Ascending aorta (tissue), 2 donors: Measurements from ENCODE around the gene INTS14. TPM values are rescaled to one million over a fixed set of nuclear protein-coding genes. Genes with fewer than 3 reads are reported as not detected.
"Not testable (repeated sequence)": the region's sequence is repeated elsewhere in the genome, so short reads cannot be mapped to it uniquely, and the experiment has no call there.

ENCODE experiments used
- DNase-seq, 2 donors: peaks; one replicate each; pipeline ENCODE4 v3.0.0-alpha.2; 2019; ENCODE audit warnings: low spot score in 2 of 2
- H3K27ac ChIP-seq, 2 donors: fragments of 200-600 bp; sonication (generic); one replicate each; pipeline ENCODE4 v1.5.1; 2016 to 2017; ENCODE audit warnings: mild to moderate bottlenecking in 1 of 2
- H3K27me3 ChIP-seq: fragments of 200-600 bp; sonication (generic); one replicate; pipeline ENCODE4 v1.5.1; 2017
- H3K36me3 ChIP-seq, 2 donors: fragments of 200-600 bp; sonication (generic); one replicate each; pipeline ENCODE4 v1.5.1; 2016
- H3K4me1 ChIP-seq, 2 donors: fragments of 200-600 bp; sonication (generic); one replicate each; pipeline ENCODE4 v1.5.1; 2016 to 2017; ENCODE audit warnings: mild to moderate bottlenecking in 1 of 2
- H3K4me3 ChIP-seq, 2 donors: fragments of 200-600 bp; sonication (generic); one replicate each; pipeline ENCODE4 v1.5.1; 2016 to 2017; ENCODE audit warnings: mild to moderate bottlenecking in 1 of 2
- H3K9me3 ChIP-seq, 2 donors: fragments of 200-600 bp; sonication (generic); one replicate each; pipeline ENCODE4 v1.5.1; 2016
- intact Hi-C: fragments of 100-400 bp; cut with DNase I; formaldehyde crosslinking; loops from one replicate; pipeline ENCODE4 v1.15.1; 2023
- total RNA-seq: library from RNA; depleted of rRNA; stranded (reverse); fragments of >200 nt; gene quantifications from one replicate; pipeline ENCODE4 v1.1.0, GENCODE V29; 2016
- TF ChIP-seq, protein P1 (sequence below), 3 experiments: fragments of 200-600 bp in 2 of 3; fragments of 450-650 bp in 1 of 3; sonication (generic) in 2 of 3; IDR thresholded peaks; one replicate each; pipeline ENCODE4 v1.5.1; 2016 to 2019; ENCODE audit warnings: antibody characterized with exemption in 3 of 3, mild to moderate bottlenecking in 1 of 3, moderate library complexity in 1 of 3

Gene INTS14
- total RNA-seq, 1 donor from 2014 or later: 14.5 TPM

DNA sequence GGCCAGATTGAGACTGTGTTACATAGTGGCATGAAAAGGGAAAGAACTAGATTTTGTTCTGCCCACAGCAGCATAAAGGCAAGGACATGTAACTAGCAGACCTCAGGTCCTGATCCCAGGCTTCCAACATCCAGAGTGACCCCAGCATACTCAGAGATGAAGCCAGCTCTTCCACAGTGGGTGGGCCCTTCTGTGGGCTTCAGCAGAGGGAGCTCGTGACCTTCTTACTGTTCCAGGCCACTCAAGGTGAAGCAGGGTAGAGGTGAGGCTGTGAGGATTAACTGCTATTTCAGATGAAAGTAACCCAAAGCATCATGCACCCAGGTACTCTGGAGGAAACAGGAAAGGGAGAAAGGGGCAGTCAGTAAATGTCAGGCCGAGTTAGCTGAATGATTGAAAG is 9.9 kb upstream of the INTS14 start:
- no peak for DNase-seq
- intact Hi-C loops: no loop called here
- TF ChIP-seq, protein P1, sequence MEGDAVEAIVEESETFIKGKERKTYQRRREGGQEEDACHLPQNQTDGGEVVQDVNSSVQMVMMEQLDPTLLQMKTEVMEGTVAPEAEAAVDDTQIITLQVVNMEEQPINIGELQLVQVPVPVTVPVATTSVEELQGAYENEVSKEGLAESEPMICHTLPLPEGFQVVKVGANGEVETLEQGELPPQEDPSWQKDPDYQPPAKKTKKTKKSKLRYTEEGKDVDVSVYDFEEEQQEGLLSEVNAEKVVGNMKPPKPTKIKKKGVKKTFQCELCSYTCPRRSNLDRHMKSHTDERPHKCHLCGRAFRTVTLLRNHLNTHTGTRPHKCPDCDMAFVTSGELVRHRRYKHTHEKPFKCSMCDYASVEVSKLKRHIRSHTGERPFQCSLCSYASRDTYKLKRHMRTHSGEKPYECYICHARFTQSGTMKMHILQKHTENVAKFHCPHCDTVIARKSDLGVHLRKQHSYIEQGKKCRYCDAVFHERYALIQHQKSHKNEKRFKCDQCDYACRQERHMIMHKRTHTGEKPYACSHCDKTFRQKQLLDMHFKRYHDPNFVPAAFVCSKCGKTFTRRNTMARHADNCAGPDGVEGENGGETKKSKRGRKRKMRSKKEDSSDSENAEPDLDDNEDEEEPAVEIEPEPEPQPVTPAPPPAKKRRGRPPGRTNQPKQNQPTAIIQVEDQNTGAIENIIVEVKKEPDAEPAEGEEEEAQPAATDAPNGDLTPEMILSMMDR (IDR thresholded peaks at IDR 0.05): no peak

GRCh38 chr15:65619626-65620290 is 8.8 kb upstream of the INTS14 start:
- Histone ChIP-seq H3K36me3 (peaks cover 4 to 5% of the 10 kb centered on the region in 2 donors), H3K27ac (no peak overlapping the region), H3K9me3 (no peaks in the 10 kb centered on the region), H3K4me1 (no peaks in the 10 kb centered on the region), H3K27me3 (no peaks in the 10 kb centered on the region), H3K4me3 (no peak overlapping the region)
- TF ChIP-seq, protein P1 (IDR thresholded peaks at IDR 0.05): no peak
- intact Hi-C loops: loop anchor here (10.0 kb wide), 1 partner anchor 875 kb away; the partner anchor contains the start of gene SNAPC5
- no peak for DNase-seq

More for the DNA sequence above, 9.9 kb upstream of the INTS14 start:
- Histone ChIP-seq H3K9me3 (no peaks in the 10 kb centered on the region), H3K27me3 (no peaks in the 10 kb centered on the region), H3K27ac (no peak overlapping the region), H3K36me3 (peaks cover 13 to 14% of the 10 kb centered on the region in 2 donors), H3K4me3 (no peak overlapping the region), H3K4me1 (no peaks in the 10 kb centered on the region)

DNA sequence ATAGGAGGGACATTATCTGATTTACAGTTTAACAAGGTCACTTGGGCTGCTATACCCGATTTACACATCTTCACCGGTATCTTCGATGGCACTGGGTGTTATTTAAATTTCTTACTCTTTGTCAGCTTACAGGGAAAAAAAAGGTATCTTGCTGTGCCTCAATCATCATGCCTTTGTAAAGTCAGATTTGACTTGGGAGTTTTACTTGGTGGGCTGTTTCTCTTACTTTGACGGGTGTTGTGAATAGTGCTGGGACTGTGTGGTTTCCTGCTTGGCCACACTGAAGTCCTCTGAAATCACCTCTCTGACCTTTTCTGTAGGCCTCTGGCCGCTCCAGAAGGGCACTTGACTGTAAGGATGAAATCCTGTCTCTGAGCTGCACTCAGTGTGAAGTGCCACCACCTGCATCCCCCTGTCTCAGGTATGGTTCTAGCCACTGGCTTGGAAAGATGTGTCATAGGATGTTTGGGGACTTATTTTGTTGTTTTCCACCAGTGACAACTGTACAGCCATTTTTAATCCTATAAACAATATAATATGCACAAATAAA is 7.7 kb upstream of the INTS14 start:
- no peak for DNase-seq
- H3K36me3 ChIP-seq: no peaks in the 10 kb centered on the region
- no peak overlapping the region for H3K4me3 ChIP-seq
- TF ChIP-seq, protein P1 (IDR thresholded peaks at IDR 0.05): no peak
- no peaks in the 10 kb centered on the region for H3K4me1 ChIP-seq
- no peak overlapping the region for H3K27ac ChIP-seq
- no peaks in the 10 kb centered on the region for H3K9me3 ChIP-seq
- no peaks in the 10 kb centered on the region for H3K27me3 ChIP-seq
- intact Hi-C loops: loop anchor here (10.0 kb wide), 1 partner anchor 876 kb away; the partner anchor contains the start of gene SNAPC5

DNA sequence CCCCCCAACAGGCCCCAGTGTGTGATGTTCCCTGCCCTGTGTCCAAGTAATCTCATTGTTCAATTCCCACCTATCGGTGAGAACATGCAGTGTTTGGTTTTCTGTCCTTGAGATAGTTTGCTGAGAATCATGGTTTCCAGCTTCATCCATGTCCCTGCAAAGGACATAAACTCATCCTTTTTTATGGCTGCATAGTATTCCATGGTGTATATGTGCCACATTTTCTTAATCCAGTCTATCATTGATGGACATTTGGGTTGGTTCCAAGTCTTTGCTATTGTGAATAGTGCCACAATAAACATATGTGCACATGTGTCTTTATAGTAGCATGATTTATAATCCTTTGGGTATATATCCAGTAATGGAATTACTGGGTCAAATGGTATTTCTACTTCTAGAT is 5.0 kb upstream of the INTS14 start:
- not testable (repeated sequence) for H3K4me3 ChIP-seq, H3K27me3 ChIP-seq, DNase-seq, H3K36me3 ChIP-seq, H3K27ac ChIP-seq, H3K9me3 ChIP-seq
- peaks cover 4 to 12% of the 10 kb centered on the region in 2 donors for H3K4me1 ChIP-seq
- intact Hi-C loops: loop anchor here (10.0 kb wide), 1 partner anchor 879 kb away; the partner anchor contains the start of gene SNAPC5

GRCh38 chr15:65612949-65613744 is 2.2 kb upstream of the INTS14 start:
- no peaks in the 10 kb centered on the region for H3K9me3 ChIP-seq
- TF ChIP-seq, protein P1 (IDR thresholded peaks at IDR 0.05): no peak
- no peak overlapping the region for H3K27ac ChIP-seq
- intact Hi-C loops: loop anchor here (5.0 to 10.0 kb wide), 4 partner anchors 81 to 882 kb away; partner anchors contain the start of genes DENND4A, HACD3, PARP16 and SNAPC5
- H3K4me1 ChIP-seq: peaks cover 10 to 19% of the 10 kb centered on the region in 2 donors
- H3K27me3 ChIP-seq: no peaks in the 10 kb centered on the region
- H3K4me3 ChIP-seq: no peak overlapping the region
- H3K36me3 ChIP-seq: no peaks in the 10 kb centered on the region
- DNase-seq: no peak
